HUES6 (cell line): ENCODE results near the gene PIGZ.

ENCODE experiments used
- H3K27ac ChIP-seq: 2 replicates; pipeline ENCODE4 v1.7.0; 2013; ENCODE audit warnings: low read depth, mild to moderate bottlenecking, low read length, inconsistent platforms
- H3K27me3 ChIP-seq: 2 replicates; pipeline ENCODE4 v1.6.1; 2013; ENCODE audit warnings: low read length; ENCODE audit not compliant: control insufficient read depth, insufficient read depth
- H3K36me3 ChIP-seq: 2 replicates; pipeline ENCODE4 v1.6.1; 2013; ENCODE audit warnings: low read length; ENCODE audit not compliant: control insufficient read depth, insufficient read depth
- H3K4me1 ChIP-seq: 2 replicates; pipeline ENCODE4 v1.6.1; 2013; ENCODE audit warnings: low read length; ENCODE audit not compliant: control insufficient read depth, insufficient read depth
- H3K4me3 ChIP-seq: 2 replicates; pipeline ENCODE4 v1.5.1; 2013; ENCODE audit warnings: low read depth, low read length
- H3K9ac ChIP-seq: one replicate; pipeline ENCODE4 v1.6.1; 2013; ENCODE audit warnings: mild to moderate bottlenecking, low read length
- H3K9me3 ChIP-seq: 2 replicates; pipeline ENCODE4 v1.6.1; 2013; ENCODE audit warnings: low read depth, low read length; ENCODE audit not compliant: control insufficient read depth, insufficient read depth

PIGZ gene

GRCh38 chr3:196968233-196969133 is at the start of gene PIGZ:
TSS of gene PIGZ (minus strand) at chr3:196968833. CDS start at chr3:196952031, 16,802 bp downstream.
- H3K27me3 ChIP-seq: peaks cover 74% of the 10 kb centered on the region
- no peaks in the 10 kb centered on the region for H3K4me1 ChIP-seq
- H3K36me3 ChIP-seq: no peaks in the 10 kb centered on the region
- peaks cover 13% of the 10 kb centered on the region for H3K9me3 ChIP-seq
- H3K27ac ChIP-seq: no peak within 1 kb of the TSS
- peak within 1 kb of the TSS; percentile 67 for H3K4me3 ChIP-seq
- H3K9ac ChIP-seq: peak within 1 kb of the TSS; percentile 23

GRCh38 chr3:197017003-197017402 is 48.4 kb upstream of the PIGZ start:
- Histone ChIP-seq H3K4me1 (peaks cover 10% of the 10 kb centered on the region; the same call in 1 of the 2 replicates), H3K9ac (no peak overlapping the region)

GRCh38 chr3:197015790-197016736 is 47.4 kb upstream of the PIGZ start:
- Histone ChIP-seq H3K27ac (no peak overlapping the region), H3K9me3 (no peaks in the 10 kb centered on the region), H3K9ac (no peak overlapping the region), H3K36me3 (no peaks in the 10 kb centered on the region), H3K27me3 (no peaks in the 10 kb centered on the region), H3K4me1 (peaks cover 2% of the 10 kb centered on the region; the same call in 1 of the 2 replicates), H3K4me3 (no peak overlapping the region)

More at GRCh38 chr3:197017003-197017402, 48.4 kb upstream of the PIGZ start:
- Histone ChIP-seq H3K36me3 (no peaks in the 10 kb centered on the region), H3K27ac (no peak overlapping the region), H3K27me3 (no peaks in the 10 kb centered on the region), H3K9me3 (no peaks in the 10 kb centered on the region), H3K4me3 (no peak overlapping the region)

- no peak overlapping the region for H3K9ac ChIP-seq
- no peaks in the 10 kb centered on the region for H3K27me3 ChIP-seq
- no peaks in the 10 kb centered on the region for H3K9me3 ChIP-seq
- H3K36me3 ChIP-seq: no peaks in the 10 kb centered on the region
- no peak overlapping the region for H3K4me3 ChIP-seq
- no peak overlapping the region for H3K27ac ChIP-seq
- no peaks in the 10 kb centered on the region for H3K4me1 ChIP-seq
These were observed 46.4 kb upstream of the PIGZ start for GRCh38 chr3:197014942-197015575.

GRCh38 chr3:197014024-197014423 is 45.4 kb upstream of the PIGZ start:
- Histone ChIP-seq H3K27me3 (no peaks in the 10 kb centered on the region), H3K36me3 (no peaks in the 10 kb centered on the region), H3K27ac (no peak overlapping the region), H3K4me1 (no peaks in the 10 kb centered on the region), H3K9ac (no peak overlapping the region), H3K9me3 (no peaks in the 10 kb centered on the region), H3K4me3 (no peak overlapping the region)

GRCh38 chr3:197012540-197012883 is 43.9 kb upstream of the PIGZ start:
- Histone ChIP-seq H3K36me3 (no peaks in the 10 kb centered on the region), H3K27me3 (no peaks in the 10 kb centered on the region)

GRCh38 chr3:197011780-197012539 is 43.3 kb upstream of the PIGZ start:
- Histone ChIP-seq H3K4me3 (no peak overlapping the region), H3K4me1 (peaks cover 7% of the 10 kb centered on the region; the same call in 1 of the 2 replicates), H3K9ac (no peak overlapping the region), H3K27me3 (no peaks in the 10 kb centered on the region), H3K36me3 (no peaks in the 10 kb centered on the region), H3K27ac (no peak overlapping the region), H3K9me3 (no peaks in the 10 kb centered on the region)

More at GRCh38 chr3:197012540-197012883, 43.9 kb upstream of the PIGZ start:
- Histone ChIP-seq H3K27ac (no peak overlapping the region), H3K4me3 (no peak overlapping the region), H3K9me3 (no peaks in the 10 kb centered on the region), H3K4me1 (peaks cover 7% of the 10 kb centered on the region; the same call in 1 of the 2 replicates), H3K9ac (no peak overlapping the region)

- H3K4me3 ChIP-seq: no peak overlapping the region
- no peak overlapping the region for H3K9ac ChIP-seq
- no peaks in the 10 kb centered on the region for H3K27me3 ChIP-seq
- H3K4me1 ChIP-seq: peaks cover 7% of the 10 kb centered on the region; the same call in 1 of the 2 replicates
- no peaks in the 10 kb centered on the region for H3K36me3 ChIP-seq
- no peak overlapping the region for H3K27ac ChIP-seq
- no peaks in the 10 kb centered on the region for H3K9me3 ChIP-seq
These were observed 42.1 kb upstream of the PIGZ start for GRCh38 chr3:197010556-197011351.

- H3K27ac ChIP-seq: no peak overlapping the region
- no peaks in the 10 kb centered on the region for H3K9me3 ChIP-seq
- H3K27me3 ChIP-seq: peaks cover 6% of the 10 kb centered on the region
- H3K36me3 ChIP-seq: no peaks in the 10 kb centered on the region
- H3K4me1 ChIP-seq: peaks cover 7% of the 10 kb centered on the region; the same call in 1 of the 2 replicates
- H3K4me3 ChIP-seq: no peak overlapping the region
- H3K9ac ChIP-seq: no peak overlapping the region
These were observed 40.9 kb upstream of the PIGZ start for GRCh38 chr3:197009532-197010019.
